ENCODE results near the gene ZNF148.

The ZNF148 gene

GRCh38 chr3:125202197-125202596 is 172.9 kb downstream of the ZNF148 start:
- TF ChIP-seq TCF12 (IDR thresholded peaks at IDR 0.05; ENCODE audit: low read depth) = no peak
- no peak for TF ChIP-seq CEBPB (IDR thresholded peaks at IDR 0.05)
- peak; percentile 41 for TF ChIP-seq RAD21 (IDR thresholded peaks at IDR 0.05; ENCODE audit: low read depth)

- no peak for TF ChIP-seq FOXM1 (IDR thresholded peaks at IDR 0.05; ENCODE audit: borderline replicate concordance, low read depth)
Observed at GRCh38 chr3:125200731-125201139, 174.4 kb downstream of the ZNF148 start.

GRCh38 chr3:125194849-125195601 is 180.1 kb downstream of the ZNF148 start:
- TF ChIP-seq MAX (IDR thresholded peaks at IDR 0.05) (no peak), TEAD4 (IDR thresholded peaks at IDR 0.05) (no peak), TAF1 (IDR thresholded peaks at IDR 0.05; ENCODE audit: low read depth) (no peak), FOXM1 (IDR thresholded peaks at IDR 0.05; ENCODE audit: borderline replicate concordance, low read depth) (no peak), CEBPB (IDR thresholded peaks at IDR 0.05) (no peak), ZBTB7A (IDR thresholded peaks at IDR 0.05; ENCODE audit: low read depth) (no peak), NFIC (IDR thresholded peaks at IDR 0.05) (no peak), EGR1 (IDR thresholded peaks at IDR 0.05) (no peak), REST (IDR thresholded peaks at IDR 0.05; ENCODE audit: low read depth) (no peak), YY1 (IDR thresholded peaks at IDR 0.05; ENCODE audit: low read depth) (no peak)

- TF ChIP-seq EP300 (IDR thresholded peaks at IDR 0.05; ENCODE audit: borderline replicate concordance) = no peak
- no peak for TF ChIP-seq RAD21 (IDR thresholded peaks at IDR 0.05; ENCODE audit: low read depth)
- TF ChIP-seq TEAD4 (IDR thresholded peaks at IDR 0.05) = no peak
- TF ChIP-seq TAF1 (IDR thresholded peaks at IDR 0.05; ENCODE audit: low read depth) = no peak
- no peak for TF ChIP-seq CEBPB (IDR thresholded peaks at IDR 0.05)
- TF ChIP-seq NFIC (IDR thresholded peaks at IDR 0.05) = no peak
- TF ChIP-seq CREB1 (IDR thresholded peaks at IDR 0.05; ENCODE audit: low read depth) = no peak
- TF ChIP-seq MAX (IDR thresholded peaks at IDR 0.05) = no peak
- no peak for TF ChIP-seq YY1 (IDR thresholded peaks at IDR 0.05; ENCODE audit: low read depth)
- TF ChIP-seq USF1 (IDR thresholded peaks at IDR 0.05) = no peak
- no peak for TF ChIP-seq ZBTB7A (IDR thresholded peaks at IDR 0.05; ENCODE audit: low read depth)
- TF ChIP-seq REST (IDR thresholded peaks at IDR 0.05; ENCODE audit: low read depth) = no peak
- TF ChIP-seq FOXM1 (IDR thresholded peaks at IDR 0.05; ENCODE audit: borderline replicate concordance, low read depth) = no peak
- no peak for TF ChIP-seq EGR1 (IDR thresholded peaks at IDR 0.05)
- no peak for TF ChIP-seq TCF12 (IDR thresholded peaks at IDR 0.05; ENCODE audit: low read depth)
Observed at GRCh38 chr3:125194061-125194848, 180.9 kb downstream of the ZNF148 start.

GRCh38 chr3:125192190-125193035 is 182.7 kb downstream of the ZNF148 start:
- TF ChIP-seq MAX (IDR thresholded peaks at IDR 0.05) = no peak

GRCh38 chr3:125191730-125192129 is 183.4 kb downstream of the ZNF148 start:
- TF ChIP-seq USF1 (IDR thresholded peaks at IDR 0.05) (no peak), CREB1 (IDR thresholded peaks at IDR 0.05; ENCODE audit: low read depth) (no peak), TCF12 (IDR thresholded peaks at IDR 0.05; ENCODE audit: low read depth) (no peak), YY1 (IDR thresholded peaks at IDR 0.05; ENCODE audit: low read depth) (no peak), REST (IDR thresholded peaks at IDR 0.05; ENCODE audit: low read depth) (no peak), MAX (IDR thresholded peaks at IDR 0.05) (no peak), RAD21 (IDR thresholded peaks at IDR 0.05; ENCODE audit: low read depth) (no peak), CEBPB (IDR thresholded peaks at IDR 0.05) (no peak), NFIC (IDR thresholded peaks at IDR 0.05) (no peak), TEAD4 (IDR thresholded peaks at IDR 0.05) (no peak), EGR1 (IDR thresholded peaks at IDR 0.05) (no peak), EP300 (IDR thresholded peaks at IDR 0.05; ENCODE audit: borderline replicate concordance) (no peak), FOXM1 (IDR thresholded peaks at IDR 0.05; ENCODE audit: borderline replicate concordance, low read depth) (no peak), TAF1 (IDR thresholded peaks at IDR 0.05; ENCODE audit: low read depth) (no peak), ZBTB7A (IDR thresholded peaks at IDR 0.05; ENCODE audit: low read depth) (no peak)

Data from Ishikawa (cell line).